K562 (cell line): ENCODE data around the gene DEK. TPM values are rescaled to one million over a fixed set of nuclear protein-coding genes. Genes with fewer than 3 reads are reported as not detected.

Source experiments
- ARID1B ChIP-seq: fragments of 450-650 bp; IDR thresholded peaks from 2 replicates; pipeline ENCODE4 v1.6.1; 2016; ENCODE audit warnings: antibody characterized with exemption, mild to moderate bottlenecking, inconsistent platforms
- CREB5 ChIP-seq: fragments of 250-450 bp; sonication (Bioruptor Pico); IDR thresholded peaks from 2 replicates; pipeline ENCODE4 v1.5.0; 2020; ENCODE audit warnings: mild to moderate bottlenecking
- ETV5 ChIP-seq: sonication (generic); formaldehyde crosslinking; IDR thresholded peaks from 2 replicates; pipeline ENCODE4 v1.4.0; 2020; ENCODE audit warnings: low read depth, mild to moderate bottlenecking, missing genetic modification reagents
- JUN ChIP-seq, 2 experiments: sonication (generic) in 1 of 2; formaldehyde crosslinking in 1 of 2; IDR thresholded peaks; 2 replicates each; pipeline versions ENCODE4 v1.6.1 to v1.8.0; 2012 to 2022; ENCODE audit warnings: borderline replicate concordance in 2 of 2, mild to moderate bottlenecking in 2 of 2, improper control_type of control experiment in 1 of 2, low read depth in 1 of 2, low read length in 1 of 2, missing genetic modification reagents in 1 of 2
- NCOR1 ChIP-seq: fragments of 450-650 bp; IDR thresholded peaks from 2 replicates; pipeline ENCODE4 v1.6.1; 2016; ENCODE audit warnings: mild to moderate bottlenecking, moderate library complexity
- RCOR1 ChIP-seq, 2 experiments: IDR thresholded peaks; 2 replicates each; pipeline ENCODE4 v1.6.1; 2012; ENCODE audit warnings: low read depth in 2 of 2, low read length in 2 of 2, borderline replicate concordance in 1 of 2, improper control_type of control experiment in 1 of 2
- ZNF124 ChIP-seq: sonication (generic); formaldehyde crosslinking; IDR thresholded peaks from 2 replicates; pipeline ENCODE4 v1.8.1; 2022; ENCODE audit warnings: missing genetic modification reagents
- ZNF174 ChIP-seq: fragments of 250-450 bp; sonication (Bioruptor Pico); IDR thresholded peaks from 2 replicates; pipeline ENCODE4 v1.4.0; 2020; ENCODE audit warnings: mild to moderate bottlenecking
- ZNF24 ChIP-seq: fragments of 450-650 bp; IDR thresholded peaks from 2 replicates; pipeline ENCODE4 v1.6.1; 2016
- ZNF766 ChIP-seq: fragments of 200-800 bp; sonication (Bioruptor generic); conservative IDR thresholded peaks from 2 replicates; pipeline ENCODE4 v1.6.1; 2016; ENCODE audit warnings: missing genetic modification characterization, missing compliant biosample characterization
- polyA plus RNA-seq, 8 experiments: library from polyadenylated mRNA; depleted of rRNA in 4 of 8; stranded (reverse) in 5 of 8; unstranded in 3 of 8; fragments of >200 nt; fragmentation: Nextera tagmentation in 2 of 8; fragmentation: Illumina TruSeq in 1 of 8; extraction: Ambion mirVana in 2 of 8; extraction: Trizol in 1 of 8; gene quantifications; 2 replicates each; pipeline versions ENCODE4 v1.2.1 to v1.2.3, GENCODE V29; 2011 to 2014; ENCODE audit warnings: inconsistent platforms in 1 of 8, missing spikeins in 1 of 8
- total RNA-seq, 7 experiments: library from RNA; depleted of rRNA in 6 of 7; stranded (reverse); fragments of >200 nt in 6 of 7; fragmentation: Illumina TruSeq in 2 of 7; extraction: Trizol in 2 of 7; gene quantifications; 2 replicates each; pipeline versions ENCODE4 v1.2.1 to v1.2.3, GENCODE V29; 2011 to 2021; ENCODE audit warnings: low replicate concordance in 1 of 7
- TF ChIP-seq, protein P1 (sequence below): sonication (generic); IDR thresholded peaks from 2 replicates; pipeline ENCODE4 v1.6.1; 2016

The DEK gene
- total and polyA plus RNA-seq, 9 of the 15 experiments (the other 6 are each of a cell fraction or from before 2014, with no cell fraction given), result 82.3 to 338 (median 184) TPM

GRCh38 chr6:18260448-18261106 is 3.8 kb downstream of the DEK start (continued):
- TF ChIP-seq NCOR1 (no peak), ZNF24 (no peak), ZNF174 (CRISPR knock-in tag) (no peak), CREB5 (CRISPR knock-in tag) (no peak), JUN (IDR thresholded peaks at IDR 0.05; ENCODE audit: borderline replicate concordance, low read depth, low read length) (no peak), JUN (CRISPR knock-in tag; IDR thresholded peaks at IDR 0.05; ENCODE audit: borderline replicate concordance) (no peak), ETV5 (no peak), RCOR1 (IDR thresholded peaks at IDR 0.05; ENCODE audit: borderline replicate concordance in 1 of 2, low read depth in 2 of 2, low read length in 2 of 2) (peak; percentile 19 to 51; a peak in 1 of 4 replicates), ARID1B (no peak), ZNF766 (CRISPR knock-in tag) (no peak), ZNF124 (no peak)
- TF ChIP-seq, protein P1, sequence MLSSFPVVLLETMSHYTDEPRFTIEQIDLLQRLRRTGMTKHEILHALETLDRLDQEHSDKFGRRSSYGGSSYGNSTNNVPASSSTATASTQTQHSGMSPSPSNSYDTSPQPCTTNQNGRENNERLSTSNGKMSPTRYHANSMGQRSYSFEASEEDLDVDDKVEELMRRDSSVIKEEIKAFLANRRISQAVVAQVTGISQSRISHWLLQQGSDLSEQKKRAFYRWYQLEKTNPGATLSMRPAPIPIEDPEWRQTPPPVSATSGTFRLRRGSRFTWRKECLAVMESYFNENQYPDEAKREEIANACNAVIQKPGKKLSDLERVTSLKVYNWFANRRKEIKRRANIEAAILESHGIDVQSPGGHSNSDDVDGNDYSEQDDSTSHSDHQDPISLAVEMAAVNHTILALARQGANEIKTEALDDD, result peak; percentile 50; the same call in 1 of the 2 replicates
- TF ChIP-seq, all 486 proteins: peak for 5
